HG03378 (cell line): ENCODE data around the gene CDH22.

Experiments
- ATAC-seq: cut with Tn5 transposase; IDR thresholded peaks from one replicate; pipeline ENCODE4 v1.9.1; 2021; ENCODE audit warnings: mild to moderate bottlenecking, moderate library complexity; ENCODE audit not compliant: unreplicated experiment

CDH22 gene

GRCh38 chr20:46219920-46220319 lies 88.4 kb downstream of the CDH22 start:
- ATAC-seq = no peak

GRCh38 chr20:46219190-46219589 lies 89.1 kb downstream of the CDH22 start:
- ATAC-seq = no peak

- ATAC-seq = no peak
Measured at GRCh38 chr20:46218656-46219055, 89.6 kb downstream of the CDH22 start.

GRCh38 chr20:46217583-46217982 lies 90.7 kb downstream of the CDH22 start:
- ATAC-seq = no peak

GRCh38 chr20:46216770-46217464 lies 91.4 kb downstream of the CDH22 start:
- ATAC-seq = no peak

- ATAC-seq = no peak
Measured at GRCh38 chr20:46215913-46216707, 92.2 kb downstream of the CDH22 start.

GRCh38 chr20:46214824-46215488 lies 93.3 kb downstream of the CDH22 start:
- no peak for ATAC-seq

GRCh38 chr20:46213946-46214823 lies 94.1 kb downstream of the CDH22 start:
- no peak for ATAC-seq

- ATAC-seq = no peak
Measured at GRCh38 chr20:46212876-46213275, 95.4 kb downstream of the CDH22 start.

- ATAC-seq = no peak
Measured at GRCh38 chr20:46212252-46212651, 96.0 kb downstream of the CDH22 start.

- no peak for ATAC-seq
Measured at GRCh38 chr20:46211331-46211722, 97.0 kb downstream of the CDH22 start.

- ATAC-seq = no peak
Measured at GRCh38 chr20:46210672-46211330, 97.5 kb downstream of the CDH22 start.

GRCh38 chr20:46209930-46210671 lies 98.2 kb downstream of the CDH22 start:
- no peak for ATAC-seq

- ATAC-seq = no peak
Measured at GRCh38 chr20:46207793-46208192, 100.5 kb downstream of the CDH22 start.

GRCh38 chr20:46206992-46207549 lies 101.2 kb downstream of the CDH22 start:
- no peak for ATAC-seq

- no peak for ATAC-seq
Measured at GRCh38 chr20:46206025-46206424, 102.3 kb downstream of the CDH22 start.

- ATAC-seq = no peak
Measured at GRCh38 chr20:46205349-46205748, 102.9 kb downstream of the CDH22 start.

- no peak for ATAC-seq
Measured at GRCh38 chr20:46204594-46205186, 103.6 kb downstream of the CDH22 start.

GRCh38 chr20:46203510-46203837 lies 104.8 kb downstream of the CDH22 start:
- ATAC-seq = no peak
